GM18517 (cell line): ENCODE results near the gene SAA4.
"Not testable (repeated sequence)": the region's sequence is repeated elsewhere in the genome, so short reads cannot be mapped to it uniquely, and the experiment has no call there.

Experiments used
- ATAC-seq: cut with Tn5 transposase; IDR thresholded peaks from one replicate; pipeline ENCODE4 v1.9.1; 2021; ENCODE audit warnings: mild to moderate bottlenecking, moderate library complexity; ENCODE audit not compliant: unreplicated experiment

The SAA4 gene

DNA sequence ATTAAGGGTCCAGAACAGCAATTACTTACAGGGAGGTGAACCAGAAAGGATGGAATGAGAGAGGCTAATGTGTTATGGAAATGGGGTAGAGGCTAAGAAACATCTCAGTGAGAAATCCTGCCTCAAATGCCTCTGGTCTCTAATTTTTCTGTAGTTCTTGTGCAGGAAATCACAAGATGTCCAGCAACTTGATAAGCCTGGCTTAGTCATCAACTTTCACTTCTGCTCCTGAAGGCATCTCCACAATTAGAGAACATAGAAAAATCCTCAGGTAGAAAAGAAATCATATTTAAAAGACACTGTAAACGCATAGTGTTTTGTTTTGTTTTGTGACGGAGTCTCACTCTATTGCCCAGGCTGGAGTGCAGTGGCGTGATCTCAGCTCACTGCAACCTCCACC, 45.2 kb downstream of the SAA4 start:
- ATAC-seq, result no peak

- not testable (repeated sequence) for ATAC-seq
Observed at GRCh38 chr11:18189476-18190245, 46.9 kb downstream of the SAA4 start.

GRCh38 chr11:18188796-18189195, 47.8 kb downstream of the SAA4 start:
- ATAC-seq, result no peak
